ENCODE measurements around the gene SUSD3. TPM values are rescaled to one million over a fixed set of nuclear protein-coding genes. Genes with fewer than 3 reads are reported as not detected.

Gene SUSD3
- total and polyA plus RNA-seq, 4 donors, result 2.0 to 9.7 (median 5.1) TPM

DNA sequence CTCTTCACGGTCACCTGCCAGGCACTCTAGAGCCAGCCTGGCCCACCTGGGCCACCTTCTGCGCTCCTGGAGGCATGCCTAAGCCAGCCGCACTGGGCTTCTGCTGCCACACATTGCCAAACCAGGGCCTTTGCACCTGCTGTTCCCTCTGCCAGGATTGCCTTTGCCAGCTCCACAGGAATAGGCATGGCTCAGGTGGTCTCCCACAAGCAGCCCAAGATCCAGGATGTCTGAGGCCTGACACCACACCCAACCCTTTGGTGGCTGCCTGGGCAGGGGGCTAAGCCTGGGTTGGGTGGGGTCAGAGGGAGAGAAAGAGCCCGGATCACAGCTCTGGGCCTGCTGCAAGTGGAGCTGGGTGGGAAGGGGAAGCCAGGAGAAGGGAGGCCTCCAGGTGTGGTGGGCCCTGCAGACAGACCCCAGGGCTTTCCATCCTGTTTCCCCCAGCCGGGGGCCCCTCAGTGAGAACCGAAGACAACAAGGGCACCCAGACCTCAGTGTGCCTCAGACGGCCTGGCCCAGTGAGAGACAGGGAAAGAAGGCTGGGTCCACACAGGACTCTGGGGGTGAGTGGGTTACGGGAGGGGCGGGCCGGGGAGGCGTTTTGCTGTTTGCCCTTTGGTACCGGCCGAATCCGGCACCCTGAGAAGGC, 672 bp upstream of the SUSD3 start:
- no peaks in the 10 kb centered on the region for H3K9me3 ChIP-seq (ENCODE audit: control insufficient read depth in 4 of 4, insufficient read depth in 3 of 4, low read length in 3 of 4)
- no peaks in the 10 kb centered on the region for H3K27me3 ChIP-seq (ENCODE audit: control insufficient read depth in 3 of 3, insufficient read depth in 3 of 3, low read length in 2 of 3)
- DNase-seq (no peak), ATAC-seq (ENCODE audit: insufficient read depth, low FRiP score) (no peak)
- H3K9ac ChIP-seq (ENCODE audit: insufficient read depth in 1 of 2, low read length in 2 of 2), result no peak overlapping the region
- H3K27ac ChIP-seq (ENCODE audit: low read depth in 1 of 2, low read length in 1 of 2), result no peak overlapping the region
- WGBS, 2 donors, result 51 to 58% methylated on average over 14 of the region's 14 CpGs
- TF ChIP-seq, protein P1, sequence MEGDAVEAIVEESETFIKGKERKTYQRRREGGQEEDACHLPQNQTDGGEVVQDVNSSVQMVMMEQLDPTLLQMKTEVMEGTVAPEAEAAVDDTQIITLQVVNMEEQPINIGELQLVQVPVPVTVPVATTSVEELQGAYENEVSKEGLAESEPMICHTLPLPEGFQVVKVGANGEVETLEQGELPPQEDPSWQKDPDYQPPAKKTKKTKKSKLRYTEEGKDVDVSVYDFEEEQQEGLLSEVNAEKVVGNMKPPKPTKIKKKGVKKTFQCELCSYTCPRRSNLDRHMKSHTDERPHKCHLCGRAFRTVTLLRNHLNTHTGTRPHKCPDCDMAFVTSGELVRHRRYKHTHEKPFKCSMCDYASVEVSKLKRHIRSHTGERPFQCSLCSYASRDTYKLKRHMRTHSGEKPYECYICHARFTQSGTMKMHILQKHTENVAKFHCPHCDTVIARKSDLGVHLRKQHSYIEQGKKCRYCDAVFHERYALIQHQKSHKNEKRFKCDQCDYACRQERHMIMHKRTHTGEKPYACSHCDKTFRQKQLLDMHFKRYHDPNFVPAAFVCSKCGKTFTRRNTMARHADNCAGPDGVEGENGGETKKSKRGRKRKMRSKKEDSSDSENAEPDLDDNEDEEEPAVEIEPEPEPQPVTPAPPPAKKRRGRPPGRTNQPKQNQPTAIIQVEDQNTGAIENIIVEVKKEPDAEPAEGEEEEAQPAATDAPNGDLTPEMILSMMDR (IDR thresholded peaks at IDR 0.05; ENCODE audit: control extremely low read depth, extremely low read depth), result no peak
- H3K4me1 ChIP-seq (ENCODE audit: control insufficient read depth in 5 of 5, insufficient read depth in 5 of 5, low read length in 5 of 5), result peaks cover 0 to 4% (median 3%) of the 10 kb centered on the region in 5 donors
- no peak overlapping the region for H3K4me3 ChIP-seq
- no peaks in the 10 kb centered on the region for H3K36me3 ChIP-seq (ENCODE audit: control insufficient read depth in 4 of 4, insufficient read depth in 4 of 4, low read length in 4 of 4)

DNA sequence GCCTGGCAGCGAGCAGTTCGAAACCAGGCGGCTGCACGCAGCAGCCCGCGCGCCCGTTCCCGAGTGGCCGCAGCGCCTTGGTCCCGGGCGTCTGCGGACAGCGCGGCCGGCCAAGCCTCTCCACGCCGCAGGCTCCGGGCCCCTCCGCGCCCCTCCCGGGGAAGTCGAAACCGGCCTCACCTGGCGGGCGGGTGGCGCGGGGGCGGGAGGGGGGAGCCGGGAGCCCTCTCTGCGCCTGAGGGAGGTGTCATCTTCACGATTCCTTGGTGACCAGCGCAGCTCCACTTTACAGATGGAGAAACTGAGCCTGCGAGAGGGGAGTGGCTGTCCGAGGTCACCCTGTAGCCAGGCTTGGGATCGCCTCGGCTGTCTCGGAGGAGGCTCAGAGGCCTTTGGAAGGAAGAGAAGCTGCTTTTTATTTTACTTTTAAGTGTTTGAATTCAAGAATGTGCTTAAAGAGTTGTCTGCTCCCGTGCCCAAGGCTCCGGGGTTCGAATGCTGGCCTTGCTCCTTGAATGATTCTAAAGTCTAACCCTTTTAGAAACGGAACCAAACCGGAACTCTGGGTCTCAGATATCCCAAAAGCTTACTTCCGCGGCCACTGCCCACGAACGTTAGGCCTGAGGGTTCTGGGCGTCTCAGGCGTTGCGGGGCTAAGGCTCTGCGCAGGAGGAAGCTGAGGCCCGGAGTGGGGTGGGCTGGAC, 662 bp downstream of the SUSD3 start:
- DNase-seq (no peak), ATAC-seq (ENCODE audit: insufficient read depth, low FRiP score) (peak; percentile 7)

DNA sequence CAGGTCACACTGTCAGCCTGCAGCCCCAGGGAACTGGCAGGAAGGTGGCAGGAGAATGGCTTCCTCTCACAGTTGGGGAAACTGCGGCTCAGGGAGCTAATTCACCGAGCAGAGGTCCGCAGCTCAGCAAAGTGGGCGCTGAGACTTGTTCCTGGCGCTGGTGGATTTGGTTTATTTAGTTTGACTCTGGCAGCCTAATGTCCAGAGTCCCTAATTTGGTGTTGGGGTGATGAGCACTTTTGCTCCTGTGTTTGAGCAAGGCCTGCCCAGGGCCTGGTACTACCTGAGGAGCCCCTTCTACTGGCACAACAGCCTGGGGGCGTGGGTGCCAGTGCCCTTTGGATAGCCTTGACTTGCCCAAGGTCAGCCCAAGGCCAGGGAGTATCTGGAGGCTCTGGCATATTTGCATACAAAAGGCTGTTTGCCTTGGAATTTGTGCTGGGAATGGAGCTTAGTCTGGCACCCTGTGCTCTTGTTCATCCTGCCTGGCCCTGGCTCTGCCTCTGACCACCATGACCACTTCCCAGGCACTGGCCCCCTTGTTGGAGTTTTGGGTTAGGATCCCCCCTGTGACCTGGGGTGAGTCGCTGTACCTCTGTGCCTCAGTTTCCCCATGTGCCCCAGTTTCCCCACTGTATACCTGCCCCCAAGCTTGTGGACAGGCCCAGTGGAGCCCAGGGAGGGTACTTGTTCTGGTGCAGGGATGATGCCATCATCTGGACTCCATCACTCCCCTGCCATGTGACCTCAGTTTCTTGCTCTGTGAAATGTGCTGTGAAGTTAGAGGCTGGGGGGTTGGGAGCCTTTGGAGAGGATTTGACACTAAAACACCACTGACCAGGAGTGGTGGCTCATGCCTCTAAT, 1.4 kb downstream of the SUSD3 start:
- H3K9ac ChIP-seq (ENCODE audit: insufficient read depth in 1 of 2, low read length in 2 of 2), result no peak overlapping the region
- 48 to 78% methylated on average over 7 of the region's 7 CpGs for WGBS, 2 donors
- no peak overlapping the region for H3K27ac ChIP-seq (ENCODE audit: low read depth in 1 of 2, low read length in 1 of 2)
- DNase-seq (no peak), ATAC-seq (ENCODE audit: insufficient read depth, low FRiP score) (no peak)
- TF ChIP-seq, protein P1 (IDR thresholded peaks at IDR 0.05; ENCODE audit: control extremely low read depth, extremely low read depth), result no peak
- H3K4me3 ChIP-seq, result no peak overlapping the region
- H3K27me3 ChIP-seq (ENCODE audit: control insufficient read depth in 3 of 3, insufficient read depth in 3 of 3, low read length in 2 of 3), result no peaks in the 10 kb centered on the region
- no peaks in the 10 kb centered on the region for H3K36me3 ChIP-seq (ENCODE audit: control insufficient read depth in 4 of 4, insufficient read depth in 4 of 4, low read length in 4 of 4)
- peaks cover 0 to 6% (median 0%) of the 10 kb centered on the region in 5 donors for H3K4me1 ChIP-seq (ENCODE audit: control insufficient read depth in 5 of 5, insufficient read depth in 5 of 5, low read length in 5 of 5)
- no peaks in the 10 kb centered on the region for H3K9me3 ChIP-seq (ENCODE audit: control insufficient read depth in 4 of 4, insufficient read depth in 3 of 4, low read length in 3 of 4)

More for the DNA sequence above, 662 bp downstream of the SUSD3 start:
- H3K36me3 ChIP-seq (ENCODE audit: control insufficient read depth in 4 of 4, insufficient read depth in 4 of 4, low read length in 4 of 4), result no peaks in the 10 kb centered on the region
- peak overlapping the region in 1 of 2 donors; percentile 32 for H3K27ac ChIP-seq (ENCODE audit: low read depth in 1 of 2, low read length in 1 of 2)
- peak overlapping the region; percentile 25 for H3K4me3 ChIP-seq
- no peak overlapping the region for H3K9ac ChIP-seq (ENCODE audit: insufficient read depth in 1 of 2, low read length in 2 of 2)
- 11 to 22% methylated on average over 45 to 53 of the region's 53 CpGs for WGBS, 2 donors
- TF ChIP-seq, protein P1 (IDR thresholded peaks at IDR 0.05; ENCODE audit: control extremely low read depth, extremely low read depth), result no peak
- H3K27me3 ChIP-seq (ENCODE audit: control insufficient read depth in 3 of 3, insufficient read depth in 3 of 3, low read length in 2 of 3), result no peaks in the 10 kb centered on the region
- H3K9me3 ChIP-seq (ENCODE audit: control insufficient read depth in 4 of 4, insufficient read depth in 3 of 4, low read length in 3 of 4), result no peaks in the 10 kb centered on the region
- peaks cover 0 to 3% (median 0%) of the 10 kb centered on the region in 5 donors for H3K4me1 ChIP-seq (ENCODE audit: control insufficient read depth in 5 of 5, insufficient read depth in 5 of 5, low read length in 5 of 5)

All from lung (tissue), 12 donors.